Measurements from ENCODE around the gene SORCS2.

The SORCS2 gene

GRCh38 chr4:7431696-7432530 lies 239.6 kb downstream of the SORCS2 start:
- no peaks in the 10 kb centered on the region for H3K36me3 ChIP-seq (ENCODE audit: control insufficient read depth, insufficient read depth, low read length)
- H3K9ac ChIP-seq (ENCODE audit: low read depth, low read length): no peak overlapping the region
- no peak overlapping the region for H3K27ac ChIP-seq (ENCODE audit: low read depth, low read length)
- no peaks in the 10 kb centered on the region for H3K27me3 ChIP-seq (ENCODE audit: control insufficient read depth, insufficient read depth, low read length)
- peaks cover 28% of the 10 kb centered on the region for H3K4me1 ChIP-seq (ENCODE audit: control insufficient read depth, insufficient read depth, low read length)
- H3K9me3 ChIP-seq (ENCODE audit: control insufficient read depth, insufficient read depth, low read length): no peaks in the 10 kb centered on the region
- H3K4me3 ChIP-seq (ENCODE audit: low read depth, low read length): no peak overlapping the region

GRCh38 chr4:7432531-7433375 lies 240.4 kb downstream of the SORCS2 start:
- no peak overlapping the region for H3K27ac ChIP-seq (ENCODE audit: low read depth, low read length)
- no peak overlapping the region for H3K4me3 ChIP-seq (ENCODE audit: low read depth, low read length)
- no peak overlapping the region for H3K9ac ChIP-seq (ENCODE audit: low read depth, low read length)
- H3K36me3 ChIP-seq (ENCODE audit: control insufficient read depth, insufficient read depth, low read length): no peaks in the 10 kb centered on the region
- no peaks in the 10 kb centered on the region for H3K9me3 ChIP-seq (ENCODE audit: control insufficient read depth, insufficient read depth, low read length)
- H3K27me3 ChIP-seq (ENCODE audit: control insufficient read depth, insufficient read depth, low read length): no peaks in the 10 kb centered on the region
- H3K4me1 ChIP-seq (ENCODE audit: control insufficient read depth, insufficient read depth, low read length): peaks cover 22% of the 10 kb centered on the region

GRCh38 chr4:7433376-7434140 lies 241.2 kb downstream of the SORCS2 start:
- no peak overlapping the region for H3K4me3 ChIP-seq (ENCODE audit: low read depth, low read length)
- H3K9me3 ChIP-seq (ENCODE audit: control insufficient read depth, insufficient read depth, low read length): no peaks in the 10 kb centered on the region
- no peaks in the 10 kb centered on the region for H3K27me3 ChIP-seq (ENCODE audit: control insufficient read depth, insufficient read depth, low read length)
- no peak overlapping the region for H3K9ac ChIP-seq (ENCODE audit: low read depth, low read length)
- no peaks in the 10 kb centered on the region for H3K36me3 ChIP-seq (ENCODE audit: control insufficient read depth, insufficient read depth, low read length)
- no peak overlapping the region for H3K27ac ChIP-seq (ENCODE audit: low read depth, low read length)
- peaks cover 14% of the 10 kb centered on the region for H3K4me1 ChIP-seq (ENCODE audit: control insufficient read depth, insufficient read depth, low read length)

GRCh38 chr4:7434141-7434765 lies 241.9 kb downstream of the SORCS2 start:
- H3K9me3 ChIP-seq (ENCODE audit: control insufficient read depth, insufficient read depth, low read length): no peaks in the 10 kb centered on the region
- no peaks in the 10 kb centered on the region for H3K27me3 ChIP-seq (ENCODE audit: control insufficient read depth, insufficient read depth, low read length)
- H3K4me1 ChIP-seq (ENCODE audit: control insufficient read depth, insufficient read depth, low read length): peaks cover 14% of the 10 kb centered on the region
- no peak overlapping the region for H3K9ac ChIP-seq (ENCODE audit: low read depth, low read length)
- no peak overlapping the region for H3K4me3 ChIP-seq (ENCODE audit: low read depth, low read length)
- no peak overlapping the region for H3K27ac ChIP-seq (ENCODE audit: low read depth, low read length)
- no peaks in the 10 kb centered on the region for H3K36me3 ChIP-seq (ENCODE audit: control insufficient read depth, insufficient read depth, low read length)

- Histone ChIP-seq H3K9ac (ENCODE audit: low read depth, low read length) (no peak within 1 kb of the TSS), H3K27ac (ENCODE audit: low read depth, low read length) (peak within 1 kb of the TSS; percentile 51), H3K4me3 (ENCODE audit: low read depth, low read length) (no peak within 1 kb of the TSS), H3K4me1 (ENCODE audit: control insufficient read depth, insufficient read depth, low read length) (peaks cover 14% of the 10 kb centered on the region), H3K9me3 (ENCODE audit: control insufficient read depth, insufficient read depth, low read length) (no peaks in the 10 kb centered on the region), H3K27me3 (ENCODE audit: control insufficient read depth, insufficient read depth, low read length) (no peaks in the 10 kb centered on the region), H3K36me3 (ENCODE audit: control insufficient read depth, insufficient read depth, low read length) (no peaks in the 10 kb centered on the region)
Observed at GRCh38 chr4:7434766-7435150, 242.4 kb downstream of the SORCS2 start, which contains the start of gene PSAPL1. TSS of gene PSAPL1 (minus strand) at chr4:7434930. CDS start at chr4:7434879, 51 bp downstream.

- H3K9me3 ChIP-seq (ENCODE audit: control insufficient read depth, insufficient read depth, low read length): no peaks in the 10 kb centered on the region
- H3K36me3 ChIP-seq (ENCODE audit: control insufficient read depth, insufficient read depth, low read length): no peaks in the 10 kb centered on the region
- peaks cover 6% of the 10 kb centered on the region for H3K4me1 ChIP-seq (ENCODE audit: control insufficient read depth, insufficient read depth, low read length)
- H3K27ac ChIP-seq (ENCODE audit: low read depth, low read length): peak overlapping the region; percentile 51
- H3K4me3 ChIP-seq (ENCODE audit: low read depth, low read length): no peak overlapping the region
- no peaks in the 10 kb centered on the region for H3K27me3 ChIP-seq (ENCODE audit: control insufficient read depth, insufficient read depth, low read length)
- H3K9ac ChIP-seq (ENCODE audit: low read depth, low read length): no peak overlapping the region
Observed at GRCh38 chr4:7435471-7436061, 243.2 kb downstream of the SORCS2 start.

GRCh38 chr4:7436256-7436655 lies 243.9 kb downstream of the SORCS2 start:
- no peaks in the 10 kb centered on the region for H3K27me3 ChIP-seq (ENCODE audit: control insufficient read depth, insufficient read depth, low read length)
- H3K4me1 ChIP-seq (ENCODE audit: control insufficient read depth, insufficient read depth, low read length): no peaks in the 10 kb centered on the region
- no peak overlapping the region for H3K27ac ChIP-seq (ENCODE audit: low read depth, low read length)
- no peak overlapping the region for H3K4me3 ChIP-seq (ENCODE audit: low read depth, low read length)
- H3K9ac ChIP-seq (ENCODE audit: low read depth, low read length): no peak overlapping the region
- no peaks in the 10 kb centered on the region for H3K36me3 ChIP-seq (ENCODE audit: control insufficient read depth, insufficient read depth, low read length)
- no peaks in the 10 kb centered on the region for H3K9me3 ChIP-seq (ENCODE audit: control insufficient read depth, insufficient read depth, low read length)

- H3K27me3 ChIP-seq (ENCODE audit: control insufficient read depth, insufficient read depth, low read length): no peaks in the 10 kb centered on the region
- H3K36me3 ChIP-seq (ENCODE audit: control insufficient read depth, insufficient read depth, low read length): no peaks in the 10 kb centered on the region
- H3K4me1 ChIP-seq (ENCODE audit: control insufficient read depth, insufficient read depth, low read length): no peaks in the 10 kb centered on the region
- H3K9ac ChIP-seq (ENCODE audit: low read depth, low read length): no peak overlapping the region
- no peak overlapping the region for H3K4me3 ChIP-seq (ENCODE audit: low read depth, low read length)
- no peaks in the 10 kb centered on the region for H3K9me3 ChIP-seq (ENCODE audit: control insufficient read depth, insufficient read depth, low read length)
- no peak overlapping the region for H3K27ac ChIP-seq (ENCODE audit: low read depth, low read length)
Observed at GRCh38 chr4:7439699-7440098, 247.4 kb downstream of the SORCS2 start.

GRCh38 chr4:7441201-7441600 lies 248.9 kb downstream of the SORCS2 start:
- Histone ChIP-seq H3K4me1 (ENCODE audit: control insufficient read depth, insufficient read depth, low read length) (no peaks in the 10 kb centered on the region), H3K9ac (ENCODE audit: low read depth, low read length) (no peak overlapping the region), H3K9me3 (ENCODE audit: control insufficient read depth, insufficient read depth, low read length) (no peaks in the 10 kb centered on the region), H3K27ac (ENCODE audit: low read depth, low read length) (no peak overlapping the region), H3K4me3 (ENCODE audit: low read depth, low read length) (no peak overlapping the region), H3K36me3 (ENCODE audit: control insufficient read depth, insufficient read depth, low read length) (no peaks in the 10 kb centered on the region), H3K27me3 (ENCODE audit: control insufficient read depth, insufficient read depth, low read length) (no peaks in the 10 kb centered on the region)

GRCh38 chr4:7442574-7443162 lies 250.3 kb downstream of the SORCS2 start:
- no peaks in the 10 kb centered on the region for H3K4me1 ChIP-seq (ENCODE audit: control insufficient read depth, insufficient read depth, low read length)
- H3K9ac ChIP-seq (ENCODE audit: low read depth, low read length): no peak overlapping the region
- H3K27me3 ChIP-seq (ENCODE audit: control insufficient read depth, insufficient read depth, low read length): no peaks in the 10 kb centered on the region
- no peaks in the 10 kb centered on the region for H3K9me3 ChIP-seq (ENCODE audit: control insufficient read depth, insufficient read depth, low read length)
- no peak overlapping the region for H3K27ac ChIP-seq (ENCODE audit: low read depth, low read length)
- no peak overlapping the region for H3K4me3 ChIP-seq (ENCODE audit: low read depth, low read length)
- H3K36me3 ChIP-seq (ENCODE audit: control insufficient read depth, insufficient read depth, low read length): no peaks in the 10 kb centered on the region

Data from HUES48 (cell line).